Placental pericyte (primary cell): ENCODE measurements around the gene CABP4. TPM values are rescaled to one million over a fixed set of nuclear protein-coding genes. Genes with fewer than 3 reads are reported as not detected.

ENCODE experiments used
- small RNA-seq: library from RNA; depleted of rRNA; stranded (forward); fragments of <200 nt; gene quantifications from one replicate; pipeline ENCODE3, GENCODE V24; 2012; ENCODE audit warnings: low replicate concordance
- total RNA-seq: library from RNA; depleted of rRNA; stranded (reverse); fragments of >200 nt; gene quantifications from 2 replicates; pipeline ENCODE4 v1.2.3, GENCODE V29; 2012

The CABP4 gene
- total RNA-seq: not detected in 2 replicates

DNA sequence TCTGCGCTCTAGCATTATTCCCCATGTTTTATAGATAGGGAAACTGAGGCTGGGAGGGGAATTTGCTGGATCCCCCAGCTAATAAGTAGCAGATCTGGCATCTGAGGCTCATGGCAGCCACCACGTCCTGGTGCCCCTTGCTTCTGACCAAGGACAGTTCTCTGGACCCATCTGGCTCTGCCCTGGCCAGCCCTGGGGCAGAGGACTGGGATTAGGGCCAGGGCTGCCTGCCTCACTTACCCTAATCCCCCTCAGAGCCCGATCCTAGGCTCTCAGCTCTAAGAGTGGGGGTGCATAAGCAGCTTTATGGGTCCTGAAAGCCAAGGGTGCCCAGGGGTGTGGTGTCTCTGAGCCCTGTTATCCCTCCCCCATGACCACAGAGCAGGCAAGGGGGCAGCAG lies at the start of gene CABP4:
Gene CABP4, plus strand, starts transcription at position 301 of the 400 bp plus-strand sequence. Its CDS starts 70 bp downstream, at position 371.

GRCh38 chr11:67415501-67416304 lies 39.5 kb upstream of the CABP4 start, which contains the start of gene CARNS1:
CARNS1 (plus strand) TSS chr11:67415678; CDS start chr11:67416200, 522 bp downstream.

GRCh38 chr11:67428052-67429001 lies 26.8 kb upstream of the CABP4 start, which contains the start of gene RPS6KB2:
RPS6KB2 (plus strand) TSS chr11:67428494; CDS start chr11:67428546, 52 bp downstream.

GRCh38 chr11:67437082-67437808 lies 17.9 kb upstream of the CABP4 start, which contains the start of gene PTPRCAP:
PTPRCAP (minus strand) TSS chr11:67437682; CDS start chr11:67437619, 63 bp downstream.

GRCh38 chr11:67452141-67452952 lies 2.8 kb upstream of the CABP4 start, which contains the start of gene GPR152:
GPR152 (minus strand) TSS chr11:67452729; CDS start chr11:67452724, 5 bp downstream.

DNA sequence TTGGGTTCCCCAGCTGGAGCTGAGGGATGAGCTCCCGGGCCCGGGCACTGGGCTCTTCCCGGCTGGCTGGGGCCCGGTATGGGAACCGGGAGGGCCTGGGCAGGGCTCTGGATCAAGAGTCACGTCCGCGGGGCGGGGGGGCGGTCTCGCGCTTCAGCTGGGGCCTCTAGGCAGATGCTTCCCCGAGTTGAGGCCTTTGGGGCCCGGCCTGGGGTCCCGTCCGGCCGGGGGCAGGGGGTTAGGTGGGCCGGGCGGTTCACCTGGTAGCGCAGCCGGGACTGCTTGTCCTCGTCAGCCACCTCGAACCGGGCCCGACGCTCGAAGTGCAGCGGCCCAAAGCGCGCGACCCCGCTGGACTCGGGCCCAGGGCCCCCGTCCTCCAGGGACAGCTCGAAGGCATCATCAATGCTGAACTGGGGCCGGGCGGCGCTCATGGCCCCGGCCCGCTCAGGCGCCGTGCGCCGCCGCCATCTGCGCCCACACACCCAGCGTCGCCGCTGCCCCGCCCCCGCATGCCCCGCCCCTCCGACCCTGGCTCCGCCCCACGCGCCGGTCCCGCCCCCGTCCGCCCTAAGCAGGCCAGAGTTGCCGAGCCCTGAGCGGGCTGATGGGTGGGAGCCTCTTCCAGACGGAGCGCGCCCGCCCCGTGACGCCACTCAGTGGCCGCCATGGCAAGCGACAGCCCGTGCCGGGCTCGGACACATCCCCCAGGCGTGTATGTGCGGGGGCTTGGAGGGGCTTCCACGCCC lies 13.8 kb downstream of the CABP4 start, which contains the start of gene TMEM134:
Gene TMEM134, minus strand, starts transcription at position 493 of the 749 bp plus-strand sequence. Its CDS starts 59 bp downstream, at position 434.

GRCh38 chr11:67482827-67483798 lies 28.0 kb downstream of the CABP4 start, which contains the start of gene AIP:
AIP (plus strand) TSS chr11:67483026; CDS start chr11:67483159, 133 bp downstream.

DNA sequence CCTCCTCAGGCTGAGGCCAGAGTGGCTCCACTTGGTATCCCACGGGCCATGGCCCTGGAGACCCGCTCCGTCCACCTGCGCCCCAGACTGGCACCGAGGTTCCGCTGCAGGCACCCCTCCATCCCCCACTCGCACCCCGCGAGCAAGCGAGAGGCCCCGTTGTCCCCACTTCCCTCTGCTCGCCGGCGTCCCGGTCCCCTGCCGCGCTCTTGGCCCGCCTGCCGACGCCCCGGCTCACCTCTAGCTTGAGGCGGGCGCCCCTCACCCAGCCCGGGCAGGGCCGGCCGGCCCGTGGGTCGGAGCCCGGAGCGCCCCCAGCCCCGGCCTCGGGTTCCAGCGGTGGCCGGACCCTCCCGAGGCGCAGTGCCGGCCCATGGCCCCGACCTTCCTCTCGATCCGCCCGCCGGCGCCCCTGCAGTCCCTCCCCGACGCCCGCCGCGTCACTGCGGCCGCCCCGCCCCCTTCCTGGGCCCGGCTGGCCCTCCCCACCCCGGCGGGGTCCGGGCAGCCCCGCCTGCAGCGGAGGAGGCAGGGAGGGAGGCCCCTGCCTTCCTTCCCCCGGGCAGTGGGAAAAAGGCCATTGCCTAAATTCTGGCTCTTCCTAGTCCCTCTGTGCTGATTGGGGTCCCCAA lies 49.9 kb downstream of the CABP4 start, which contains the start of gene PITPNM1:
Gene PITPNM1, minus strand, starts transcription at position 414 of the 632 bp plus-strand sequence. CDS start 1,183 bp downstream, outside the sequence.

DNA sequence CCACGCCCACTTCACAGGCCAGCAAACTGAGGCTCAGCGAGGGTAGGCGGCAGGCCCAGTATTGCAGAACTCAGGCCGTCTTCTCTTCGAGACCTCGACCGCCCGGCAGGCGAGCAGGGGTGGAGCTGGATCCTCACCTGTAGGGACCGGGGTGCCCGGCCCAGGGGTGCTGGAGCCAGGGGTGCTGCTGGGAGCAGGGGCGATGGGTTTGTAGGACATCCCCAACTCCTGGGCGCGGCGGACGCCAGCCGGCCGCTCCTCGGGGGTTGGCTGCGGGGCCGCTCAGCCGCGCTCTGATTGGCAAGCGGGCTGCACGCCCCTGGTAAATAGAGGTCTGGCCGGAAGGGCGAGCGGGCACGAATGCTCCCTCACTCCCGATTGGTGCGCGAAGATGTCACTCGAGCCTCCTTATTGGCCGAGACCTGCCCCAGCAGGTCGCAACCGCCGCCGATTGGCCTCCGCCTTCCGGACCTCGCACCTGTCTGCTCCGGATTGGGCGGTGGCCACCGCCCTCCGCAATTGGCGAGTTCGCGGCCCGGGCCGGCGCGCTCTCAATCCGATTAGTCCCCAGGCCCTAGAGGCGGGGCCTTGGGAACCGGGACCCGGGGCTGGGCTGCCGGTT lies 52.8 kb downstream of the CABP4 start, which contains the start of gene CDK2AP2:
Gene CDK2AP2, minus strand, starts transcription at position 299 of the 622 bp plus-strand sequence. Its CDS starts 80 bp downstream, at position 219.

Small RNA genes lying within 50 kb of the gene (small RNA-seq; reads per million reads assigned to genes)
- gene MIR6752: not detected

Other genes with a start within 250 kb of the CABP4 start
- 26.3 and 47.2 TPM in 2 replicates for gene GRK2, start 188.9 kb upstream of the CABP4 start, total RNA-seq
- 30.2 and 40.7 TPM in 2 replicates for gene ANKRD13D, start 166.1 kb upstream of the CABP4 start, total RNA-seq
- gene SSH3, start 151.8 kb upstream of the CABP4 start, total RNA-seq: 7.7 and 10.3 TPM in 2 replicates
- gene POLD4, start 101.8 kb upstream of the CABP4 start, total RNA-seq: 73.3 and 120 TPM in 2 replicates
- gene CLCF1, start 81.8 kb upstream of the CABP4 start, total RNA-seq: 5.2 and 5.5 TPM in 2 replicates
- 6.3 and 18.8 TPM in 2 replicates for gene RAD9A, start 63.4 kb upstream of the CABP4 start, total RNA-seq
- gene PPP1CA, start 53.5 kb upstream of the CABP4 start, total RNA-seq: 293 and 375 TPM in 2 replicates
- gene TBC1D10C, start 51.3 kb upstream of the CABP4 start, total RNA-seq: not detected in 2 replicates
- under 0.01 and 0.22 TPM in 2 replicates for gene CARNS1, start 39.7 kb upstream of the CABP4 start, total RNA-seq
- gene RPS6KB2, start 26.9 kb upstream of the CABP4 start, total RNA-seq: 59.7 and 71.3 TPM in 2 replicates
- 0.29 and 1.3 TPM in 2 replicates for gene PTPRCAP, start 17.7 kb upstream of the CABP4 start, total RNA-seq
- gene CORO1B, start 11.9 kb upstream of the CABP4 start, total RNA-seq: 115 and 145 TPM in 2 replicates
- gene GPR152, start 2.6 kb upstream of the CABP4 start, total RNA-seq: not detected in 2 replicates
- gene TMEM134, start 13.9 kb downstream of the CABP4 start, total RNA-seq: 12.2 and 44.2 TPM in 2 replicates
- 33.9 and 87.1 TPM in 2 replicates for gene AIP, start 27.7 kb downstream of the CABP4 start, total RNA-seq
- gene PITPNM1, start 50.0 kb downstream of the CABP4 start, total RNA-seq: 31.3 and 33.5 TPM in 2 replicates
- gene CDK2AP2, start 52.8 kb downstream of the CABP4 start, total RNA-seq: 27.1 and 67.6 TPM in 2 replicates
- gene CABP2, start 68.1 kb downstream of the CABP4 start, total RNA-seq: not detected in 2 replicates
- gene GSTP1, start 128.5 kb downstream of the CABP4 start, total RNA-seq: 489 and 520 TPM in 2 replicates
- 154 and 199 TPM in 2 replicates for gene NDUFV1, start 151.6 kb downstream of the CABP4 start, total RNA-seq
- gene NUDT8, start 174.6 kb downstream of the CABP4 start, total RNA-seq: 4.6 and 7.7 TPM in 2 replicates
- not detected in 2 replicates for gene TBX10, start 184.4 kb downstream of the CABP4 start, total RNA-seq
- gene ACY3, start 195.4 kb downstream of the CABP4 start, total RNA-seq: not detected in 2 replicates
- gene ALDH3B2, start 219.3 kb downstream of the CABP4 start, total RNA-seq: not detected in 2 replicates